ENCODE results near the gene ING3.

The ING3 gene

GRCh38 chr7:121005996-121006584 lies 55.5 kb downstream of the ING3 start:
- DNase-seq: no peak

- DNase-seq: no peak
These were observed 56.2 kb downstream of the ING3 start for GRCh38 chr7:121006711-121007315.

DNA sequence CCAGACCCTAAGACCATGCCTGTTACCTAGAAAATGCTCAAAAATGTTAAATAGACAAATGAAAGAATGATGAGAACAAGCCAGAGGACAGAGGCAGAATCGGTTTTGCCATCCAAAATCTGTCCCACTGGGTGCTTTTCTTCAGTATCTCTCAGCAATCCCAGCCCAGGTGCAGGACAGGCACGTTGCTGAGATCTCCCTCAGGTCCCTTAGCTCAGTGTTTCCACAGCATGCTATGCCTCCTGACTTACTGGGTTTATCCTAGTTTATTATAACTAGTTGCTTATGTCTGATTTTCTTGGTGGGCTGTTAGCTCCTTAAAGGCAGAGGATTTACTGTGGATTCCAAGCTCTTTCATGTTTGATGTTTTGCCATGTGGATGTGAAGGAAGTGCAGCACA lies 58.2 kb downstream of the ING3 start:
- no peak for DNase-seq

DNA sequence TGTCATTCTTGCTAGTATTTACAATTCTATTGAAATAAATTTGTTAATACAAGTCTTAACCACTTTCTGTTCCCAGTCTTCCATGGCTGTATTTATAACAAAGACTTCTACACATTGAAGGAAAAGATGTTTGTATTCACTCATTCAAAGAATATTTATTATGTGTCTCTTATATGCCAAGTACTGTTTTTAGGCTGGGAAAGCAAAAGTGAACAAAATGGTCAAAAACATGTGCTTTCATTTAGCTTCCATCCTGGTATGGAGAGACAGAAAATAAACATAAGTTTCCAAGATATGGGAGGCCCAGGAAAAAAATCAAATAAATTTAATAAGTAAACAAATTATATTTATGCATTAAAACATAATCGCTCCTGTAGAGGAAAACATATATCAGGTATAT lies 60.8 kb downstream of the ING3 start:
- no peak for DNase-seq

GRCh38 chr7:121012170-121012874 lies 61.7 kb downstream of the ING3 start:
- no peak for DNase-seq

DNA sequence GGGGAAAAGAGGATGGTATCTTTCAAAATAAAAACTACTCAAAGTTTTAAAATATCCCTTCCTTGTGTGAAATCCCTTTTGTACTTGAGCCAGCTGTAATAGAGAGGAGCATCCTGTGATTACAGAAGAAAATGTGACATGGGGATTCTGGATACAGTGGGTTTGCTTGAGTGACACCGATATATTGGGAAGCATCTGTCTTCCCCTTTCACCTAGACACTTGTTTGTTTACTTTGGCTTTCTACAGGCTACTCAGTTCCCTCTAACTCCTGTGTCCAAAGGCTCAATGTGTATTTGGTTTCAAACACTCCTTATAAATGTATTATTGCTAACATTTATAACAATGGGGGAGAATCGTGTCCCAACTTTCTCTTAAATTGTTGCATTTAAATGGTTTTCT lies 62.3 kb downstream of the ING3 start:
- no peak for DNase-seq

DNA sequence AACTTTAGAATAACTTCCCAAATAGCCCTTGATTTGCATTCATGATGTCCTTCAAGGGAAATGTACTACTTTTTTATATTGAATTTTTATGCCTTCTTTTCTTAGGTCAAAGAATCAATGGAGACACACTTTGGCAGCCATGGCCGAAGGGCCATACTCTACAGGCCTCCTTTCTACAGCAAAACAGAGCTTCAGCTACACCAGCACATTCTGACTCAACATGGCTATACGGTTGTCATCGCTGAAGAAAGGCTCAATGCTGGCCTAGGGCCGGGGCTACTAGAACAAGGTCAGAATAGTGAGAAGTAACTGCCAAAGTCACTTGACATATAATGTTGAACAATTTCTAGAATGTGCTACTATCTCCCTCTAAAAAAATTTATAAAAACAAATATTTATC lies 65.0 kb downstream of the ING3 start:
- DNase-seq: no peak

GRCh38 chr7:121016966-121017365 lies 66.4 kb downstream of the ING3 start:
- no peak for DNase-seq

- no peak for DNase-seq
These were observed 67.0 kb downstream of the ING3 start for GRCh38 chr7:121017586-121017985.

GRCh38 chr7:121019018-121019417 lies 68.4 kb downstream of the ING3 start:
- no peak for DNase-seq

DNA sequence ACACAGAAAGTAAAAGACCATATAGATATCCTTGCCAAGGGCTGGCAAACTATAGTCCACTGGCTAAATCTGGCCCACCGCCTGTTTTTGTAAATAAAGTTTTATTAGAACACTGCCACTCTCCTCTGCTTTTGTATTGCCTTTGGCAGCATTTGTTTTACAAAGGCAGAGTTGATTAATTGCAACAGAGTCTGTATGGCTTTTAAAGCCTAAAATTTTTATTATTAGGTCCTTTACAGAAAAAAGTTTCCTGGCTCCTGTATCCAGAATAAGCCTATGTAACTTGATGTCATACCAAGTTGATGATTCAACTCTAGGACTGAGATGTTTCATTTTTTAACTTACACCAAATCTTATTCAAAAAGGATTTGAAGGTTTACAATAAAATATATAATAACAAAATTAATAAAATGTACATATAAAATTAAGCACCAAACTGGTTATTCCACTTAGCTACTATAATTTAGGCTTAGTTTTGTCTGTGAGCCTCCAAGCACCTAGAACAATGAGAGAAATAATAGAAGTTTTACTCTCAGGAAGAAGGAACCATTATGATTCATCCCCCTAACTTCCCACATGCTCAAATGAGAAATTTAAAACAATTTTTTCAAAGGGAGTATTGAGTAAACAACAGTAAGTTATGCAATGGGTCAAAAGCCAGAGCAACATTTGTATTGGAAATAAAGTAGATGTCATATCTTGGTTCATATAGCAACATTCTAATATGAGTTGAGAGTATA lies 69.8 kb downstream of the ING3 start:
- DNase-seq: no peak

- no peak for DNase-seq
These were observed 70.7 kb downstream of the ING3 start for GRCh38 chr7:121020989-121021969.

- no peak for DNase-seq
These were observed 72.6 kb downstream of the ING3 start for GRCh38 chr7:121023194-121023593.

- DNase-seq: no peak
These were observed 73.3 kb downstream of the ING3 start for GRCh38 chr7:121023683-121024511.

DNA sequence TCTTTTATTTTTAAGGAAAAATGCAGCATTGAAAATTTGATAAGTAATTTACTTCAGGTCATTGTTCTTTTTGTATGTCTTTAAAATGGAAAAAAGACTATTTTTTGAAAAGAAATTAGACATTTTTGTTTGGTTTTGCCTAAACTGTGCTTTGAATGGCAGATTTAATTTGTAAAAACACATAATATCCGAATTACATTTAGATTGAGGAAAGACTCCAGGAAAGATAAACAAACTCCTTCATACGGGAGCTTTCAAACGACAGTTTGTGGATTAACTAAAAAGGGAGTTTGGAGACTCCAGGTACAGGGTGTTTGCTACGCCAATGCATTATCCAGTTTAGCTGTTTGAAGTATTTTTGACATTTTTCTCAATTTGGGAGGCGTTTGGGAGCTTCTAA lies 74.0 kb downstream of the ING3 start:
- no peak for DNase-seq

- DNase-seq: no peak
These were observed 75.6 kb downstream of the ING3 start for GRCh38 chr7:121026159-121026558.

GRCh38 chr7:121026577-121027111 lies 76.1 kb downstream of the ING3 start:
- DNase-seq: no peak

Measured in stimulated activated CD4-positive, alpha-beta T cell treated with anti-CD3 and anti-CD28 coated beads, Interleukin-2, amount 100 ng/mL, for 24 hours (primary cell).